CD14-positive monocyte (primary cell): ENCODE results near the gene CDH13. TPM values are rescaled to one million over a fixed set of nuclear protein-coding genes. Genes with fewer than 3 reads are reported as not detected.

Experiments
- DNase-seq, 3 donors: peaks; one replicate each; pipeline ENCODE4 v3.0.0-alpha.2; 2011 to 2022
- H2AFZ ChIP-seq: 2 replicates; pipeline ENCODE4 v1.6.0; 2012; ENCODE audit warnings: mild to moderate bottlenecking, low read depth, low read length, inconsistent platforms; ENCODE audit not compliant: insufficient read depth, poor library complexity, severe bottlenecking
- H3K27ac ChIP-seq, 2 donors: 1 replicate in 1 of 2; 2 replicates in 1 of 2; pipeline ENCODE4 v1.5.1; 2012 to 2013; ENCODE audit warnings: low read length in 2 of 2, control low read depth in 1 of 2, inconsistent platforms in 1 of 2, low read depth in 1 of 2, mild to moderate bottlenecking in 1 of 2
- H3K27me3 ChIP-seq, 2 donors: one replicate each; pipeline versions ENCODE4 v1.6.0 to v1.6.1; 2011 to 2013; ENCODE audit warnings: low read length in 2 of 2; ENCODE audit not compliant: control insufficient read depth in 2 of 2, insufficient read depth in 2 of 2
- H3K36me3 ChIP-seq, 2 donors: replicated peaks in 1 of 2; 1 replicate in 1 of 2; 2 replicates in 1 of 2; pipeline versions ENCODE4 v1.5.1 to v1.6.1; 2012 to 2013; ENCODE audit warnings: low read length in 2 of 2, control low read depth in 1 of 2, inconsistent platforms in 1 of 2, mild to moderate bottlenecking in 1 of 2; ENCODE audit not compliant: insufficient read depth in 2 of 2, control insufficient read depth in 1 of 2
- H3K4me1 ChIP-seq, 2 donors: 1 replicate in 1 of 2; 2 replicates in 1 of 2; pipeline versions ENCODE4 v1.5.1 to v1.6.1; 2012 to 2013; ENCODE audit warnings: low read length in 2 of 2, control low read depth in 1 of 2, inconsistent platforms in 1 of 2, mild to moderate bottlenecking in 1 of 2, moderate library complexity in 1 of 2; ENCODE audit not compliant: insufficient read depth in 2 of 2, control insufficient read depth in 1 of 2
- H3K4me2 ChIP-seq: replicated peaks from 2 replicates; pipeline ENCODE3; 2012; ENCODE audit warnings: low read length, moderate library complexity, mild to moderate bottlenecking; ENCODE audit not compliant: poor library complexity, severe bottlenecking; ENCODE audit errors: extremely low read depth
- H3K4me3 ChIP-seq, 3 experiments: fragments of 200-600 bp in 1 of 3; sonication (generic) in 1 of 3; replicated peaks in 1 of 3; 1 replicate in 2 of 3; 2 replicates in 1 of 3; pipeline ENCODE4 v1.5.1; 2011 to 2013; ENCODE audit warnings: low read length in 3 of 3, mild to moderate bottlenecking in 3 of 3, control low read depth in 2 of 3, low read depth in 2 of 3, inconsistent platforms in 1 of 3, moderate library complexity in 1 of 3
- H3K79me2 ChIP-seq: 2 replicates; pipeline ENCODE4 v1.6.0; 2012; ENCODE audit warnings: mild to moderate bottlenecking, control low read depth, inconsistent platforms, low read length, moderate library complexity; ENCODE audit not compliant: insufficient read depth
- H3K9ac ChIP-seq: 2 replicates; pipeline ENCODE4 v1.6.0; 2017; ENCODE audit warnings: low read length, mild to moderate bottlenecking; ENCODE audit not compliant: insufficient read depth, poor library complexity, severe bottlenecking
- H3K9me3 ChIP-seq, 2 donors: replicated peaks in 1 of 2; 1 replicate in 1 of 2; 2 replicates in 1 of 2; pipeline versions ENCODE4 v1.5.1 to v1.6.1; 2012 to 2013; ENCODE audit warnings: low read length in 2 of 2, control low read depth in 1 of 2; ENCODE audit not compliant: control insufficient read depth in 1 of 2, insufficient read depth in 1 of 2
- H4K20me1 ChIP-seq: 2 replicates; pipeline ENCODE4 v1.6.0; 2012; ENCODE audit warnings: mild to moderate bottlenecking, low read length, control low read depth, moderate library complexity; ENCODE audit not compliant: insufficient read depth
- H3K27ac Mint-ChIP-seq, 7 donors: one replicate each; pipeline ENCODE4 v1.8.0; 2020; ENCODE audit warnings: mild to moderate bottlenecking in 7 of 7, mixed read lengths in 7 of 7, moderate library complexity in 6 of 7, inconsistent platforms in 2 of 7
- H3K27me3 Mint-ChIP-seq, 3 donors: one replicate each; pipeline ENCODE4 v1.8.0; 2021 to 2022; ENCODE audit warnings: low read depth in 3 of 3, mild to moderate bottlenecking in 3 of 3, mixed read lengths in 3 of 3, moderate library complexity in 3 of 3, inconsistent platforms in 1 of 3
- H3K36me3 Mint-ChIP-seq, 2 donors: one replicate each; pipeline ENCODE4 v1.8.0; 2020; ENCODE audit warnings: mixed read lengths in 2 of 2, inconsistent platforms in 1 of 2, mild to moderate bottlenecking in 1 of 2
- H3K4me1 Mint-ChIP-seq: one replicate; pipeline ENCODE4 v1.8.0; 2020; ENCODE audit warnings: mild to moderate bottlenecking, mixed read lengths
- H3K4me3 Mint-ChIP-seq, 2 donors: one replicate each; pipeline ENCODE4 v1.8.0; 2020; ENCODE audit warnings: mild to moderate bottlenecking in 2 of 2, mixed read lengths in 2 of 2, moderate library complexity in 1 of 2
- H3K9me3 Mint-ChIP-seq, 7 donors: one replicate each; pipeline ENCODE4 v1.8.0; 2020 to 2022; ENCODE audit warnings: mixed read lengths in 7 of 7, mild to moderate bottlenecking in 6 of 7, moderate library complexity in 6 of 7, inconsistent platforms in 2 of 7
- CTCF ChIP-seq: fragments of 200-600 bp; IDR thresholded peaks from one replicate; pipeline ENCODE4 v1.8.0; 2022; ENCODE audit warnings: antibody characterized with exemption, mild to moderate bottlenecking
- WGBS: methylation state at CpG from one replicate; pipeline ENCODE4 v1.1.5; 2013; ENCODE audit warnings: missing lambda C conversion rate; ENCODE audit not compliant: insufficient coverage; 5-methylcytosine and 5-hydroxymethylcytosine counted together
- intact Hi-C, 2 donors: fragments of 100-400 bp; cut with micrococcal nuclease; formaldehyde crosslinking; loops; one replicate each; pipeline versions ENCODE4 v1.15.0 to v1.15.1; 2023
- polyA plus RNA-seq, 3 donors: library from polyadenylated mRNA; depleted of rRNA in 1 of 3; unstranded in 2 of 3; stranded (reverse) in 1 of 3; fragments of 300-500 nt in 2 of 3; fragments of >200 nt in 1 of 3; fragmentation: Illumina TruSeq in 2 of 3; gene quantifications; 1 replicate in 2 of 3; 2 replicates in 1 of 3; pipeline ENCODE4 v1.2.3, GENCODE V29; 2012 to 2021

The CDH13 gene
- polyA plus RNA-seq, 3 donors, result 0.13 to 0.19 TPM; not detected in 1

- no peaks in the 10 kb centered on the region for H3K36me3 ChIP-seq
- peaks cover 0 to 5% (median 0%) of the 10 kb centered on the region in 7 donors for H3K9me3 Mint-ChIP-seq
- WGBS, result 95% methylated on average over 7 of the region's 9 CpGs
- no peak for DNase-seq
- H3K4me3 ChIP-seq, result no peak overlapping the region
- no peak for TF ChIP-seq CTCF
- H3K36me3 Mint-ChIP-seq, result no peaks in the 10 kb centered on the region
- no peaks in the 10 kb centered on the region for H4K20me1 ChIP-seq
- peaks cover 1 to 3% (median 1%) of the 10 kb centered on the region in 3 donors for H3K27me3 Mint-ChIP-seq
- no peaks in the 10 kb centered on the region for H3K4me1 ChIP-seq
- intact Hi-C loops, result no loop called here
- H3K9me3 ChIP-seq, result no peaks in the 10 kb centered on the region
- no peaks in the 10 kb centered on the region for H3K79me2 ChIP-seq
- H3K27ac ChIP-seq, result no peak overlapping the region
- no peak overlapping the region for H3K4me2 ChIP-seq
- no peaks in the 10 kb centered on the region for H3K4me1 Mint-ChIP-seq
- no peak overlapping the region for H2AFZ ChIP-seq
- H3K27me3 ChIP-seq, result no peaks in the 10 kb centered on the region
- no peak overlapping the region for H3K27ac Mint-ChIP-seq
- no peak overlapping the region for H3K9ac ChIP-seq
- no peak overlapping the region for H3K4me3 Mint-ChIP-seq
Observed at GRCh38 chr16:82699711-82700495, 73.1 kb downstream of the CDH13 start.

GRCh38 chr16:82700541-82701235 lies 73.9 kb downstream of the CDH13 start:
- peaks cover 0 to 5% (median 0%) of the 10 kb centered on the region in 7 donors for H3K9me3 Mint-ChIP-seq
- Histone ChIP-seq H3K4me3 (no peak overlapping the region), H3K79me2 (no peaks in the 10 kb centered on the region), H2AFZ (no peak overlapping the region), H3K9me3 (no peaks in the 10 kb centered on the region), H3K36me3 (no peaks in the 10 kb centered on the region), H3K4me1 (no peaks in the 10 kb centered on the region), H3K4me2 (no peak overlapping the region), H3K27ac (no peak overlapping the region), H3K9ac (no peak overlapping the region), H3K27me3 (no peaks in the 10 kb centered on the region), H4K20me1 (no peaks in the 10 kb centered on the region)
- DNase-seq, result no peak
- H3K4me3 Mint-ChIP-seq, result no peak overlapping the region
- no peaks in the 10 kb centered on the region for H3K4me1 Mint-ChIP-seq
- no CpG with 5 or more reads among the region's 5 CpGs for WGBS
- TF ChIP-seq CTCF, result no peak
- H3K36me3 Mint-ChIP-seq, result no peaks in the 10 kb centered on the region
- no peak overlapping the region for H3K27ac Mint-ChIP-seq
- H3K27me3 Mint-ChIP-seq, result peaks cover 0 to 3% (median 1%) of the 10 kb centered on the region in 3 donors
- intact Hi-C loops, result no loop called here
